GM12801 (cell line): Measurements from ENCODE around the gene LONP2.

ENCODE experiments used
- CTCF ChIP-seq: IDR thresholded peaks from one replicate; pipeline ENCODE4 v1.5.1; 2011; ENCODE audit warnings: control low read depth; ENCODE audit not compliant: insufficient read length; ENCODE audit errors: extremely low read depth

LONP2 gene

GRCh38 chr16:48383877-48384519 lies 139.9 kb downstream of the LONP2 start:
- no peak for TF ChIP-seq CTCF

GRCh38 chr16:48384520-48385252 lies 140.6 kb downstream of the LONP2 start:
- no peak for TF ChIP-seq CTCF

- TF ChIP-seq CTCF: no peak
These were observed 141.4 kb downstream of the LONP2 start, which contains the start of gene SIAH1 for GRCh38 chr16:48385253-48386150. TSS of gene SIAH1 (minus strand) at chr16:48385413. CDS start at chr16:48362428, 22,985 bp downstream.

GRCh38 chr16:48386559-48387312 lies 142.6 kb downstream of the LONP2 start:
- TF ChIP-seq CTCF: no peak

- TF ChIP-seq CTCF: no peak
These were observed 148.3 kb downstream of the LONP2 start for GRCh38 chr16:48392407-48392806.

- no peak for TF ChIP-seq CTCF
These were observed 149.6 kb downstream of the LONP2 start for GRCh38 chr16:48393485-48394354.
